Activated CD4-positive, alpha-beta T cell treated with anti-CD3 and anti-CD28 coated beads, Interleukin-2, amount 10 ng/mL, durations not matched to agents 7 days and 5 days (primary cell): ENCODE data around the gene REEP2. TPM values are rescaled to one million over a fixed set of nuclear protein-coding genes. Genes with fewer than 3 reads are reported as not detected.
"Not testable (repeated sequence)": the region's sequence is repeated elsewhere in the genome, so short reads cannot be mapped to it uniquely, and the experiment has no call there.

Experiments used
- CTCF ChIA-PET: fragments of 350-600 bp; sonication (Branson Sonifier 250); formaldehyde crosslinking; loops from one replicate; lab custom pipeline; 2021; ENCODE audit warnings: antibody characterized with exemption; lab: Charles Lee
- POLR2A ChIA-PET: fragments of 350-600 bp; sonication (Branson Sonifier 250); formaldehyde crosslinking; loops from one replicate; lab custom pipeline; 2021; ENCODE audit warnings: antibody characterized with exemption; lab: Charles Lee
- DNase-seq: peaks from one replicate; pipeline ENCODE4 v3.0.0-alpha.2; 2020
- H3K27ac Mint-ChIP-seq: one replicate; pipeline ENCODE4 v1.8.0; 2021; ENCODE audit warnings: mild to moderate bottlenecking, moderate library complexity, mixed read lengths
- H3K27me3 Mint-ChIP-seq: one replicate; pipeline ENCODE4 v1.8.0; 2021; ENCODE audit warnings: mixed read lengths
- H3K36me3 Mint-ChIP-seq: one replicate; pipeline ENCODE4 v1.8.0; 2021; ENCODE audit warnings: low read depth, mixed read lengths
- H3K4me1 Mint-ChIP-seq: one replicate; pipeline ENCODE4 v1.8.0; 2021; ENCODE audit warnings: mixed read lengths
- H3K4me3 Mint-ChIP-seq: one replicate; pipeline ENCODE4 v1.8.0; 2021; ENCODE audit warnings: mild to moderate bottlenecking, moderate library complexity, mixed read lengths
- H3K9me3 Mint-ChIP-seq: one replicate; pipeline ENCODE4 v1.8.0; 2021; ENCODE audit warnings: mixed read lengths
- total RNA-seq, 2 experiments: library from RNA; stranded (reverse); gene quantifications; one replicate each; pipeline ENCODE4 v1.2.3, GENCODE V29; 2021

Gene REEP2
- total RNA-seq, 2 experiments from 2014 or later = 0.62 to 0.77 TPM

GRCh38 chr5:138470322-138471051, 31.6 kb downstream of the REEP2 start:
- Mint-ChIP-seq H3K4me3 (no peak overlapping the region), H3K9me3 (no peaks in the 10 kb centered on the region), H3K4me1 (peaks cover 13% of the 10 kb centered on the region), H3K27ac (no peak overlapping the region), H3K36me3 (no peaks in the 10 kb centered on the region), H3K27me3 (peaks cover 22% of the 10 kb centered on the region)
- ChIA-PET POLR2A (no interaction called here), CTCF (interaction anchor here (1.3 kb wide), 1 partner anchor 10 kb away, joined by 3 read pairs; no protein-coding TSS in a partner anchor)
- DNase-seq = no peak

DNA sequence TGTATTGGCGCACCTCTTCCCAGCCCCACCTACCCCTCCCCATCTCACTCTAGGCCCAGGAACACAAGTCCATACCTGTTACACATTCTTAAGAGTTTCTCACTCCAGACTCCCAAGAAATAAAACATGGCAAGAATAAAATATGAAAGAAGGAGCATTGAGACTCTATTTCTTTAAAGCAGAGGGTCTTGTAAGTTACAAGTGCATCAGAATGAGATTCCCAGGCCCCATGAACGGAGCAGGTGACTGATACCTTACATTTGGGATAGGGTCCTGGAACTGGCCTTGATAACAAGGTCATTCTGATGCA, 32.1 kb downstream of the REEP2 start:
- no peak overlapping the region for H3K4me3 Mint-ChIP-seq
- DNase-seq = no peak
- no peaks in the 10 kb centered on the region for H3K9me3 Mint-ChIP-seq
- CTCF ChIA-PET = interaction anchor here (1.3 kb wide), 1 partner anchor 10 kb away, joined by 3 read pairs; no protein-coding TSS in a partner anchor
- H3K27ac Mint-ChIP-seq = no peak overlapping the region
- H3K4me1 Mint-ChIP-seq = peaks cover 13% of the 10 kb centered on the region
- H3K36me3 Mint-ChIP-seq = no peaks in the 10 kb centered on the region
- POLR2A ChIA-PET = no interaction called here
- H3K27me3 Mint-ChIP-seq = peaks cover 22% of the 10 kb centered on the region

- ChIA-PET CTCF (no interaction called here), POLR2A (no interaction called here)
- Mint-ChIP-seq H3K4me3 (no peak overlapping the region), H3K4me1 (peaks cover 3% of the 10 kb centered on the region), H3K36me3 (no peaks in the 10 kb centered on the region), H3K9me3 (no peaks in the 10 kb centered on the region), H3K27me3 (peaks cover 13% of the 10 kb centered on the region), H3K27ac (no peak overlapping the region)
- no peak for DNase-seq
Measured at GRCh38 chr5:138472353-138472752, 33.5 kb downstream of the REEP2 start.

GRCh38 chr5:138473151-138473550, 34.3 kb downstream of the REEP2 start:
- H3K27ac Mint-ChIP-seq, POLR2A ChIA-PET, H3K27me3 Mint-ChIP-seq, DNase-seq, H3K36me3 Mint-ChIP-seq, H3K4me1 Mint-ChIP-seq, H3K9me3 Mint-ChIP-seq, H3K4me3 Mint-ChIP-seq: not testable (repeated sequence)
- CTCF ChIA-PET = interaction anchor here (1.3 kb wide), 1 partner anchor 121 kb away, joined by 3 read pairs; the partner anchor contains the start of gene KDM3B

GRCh38 chr5:138476918-138477317, 38.1 kb downstream of the REEP2 start:
- Mint-ChIP-seq H3K4me1 (no peaks in the 10 kb centered on the region), H3K4me3 (no peak overlapping the region), H3K27ac (no peak overlapping the region), H3K9me3 (no peaks in the 10 kb centered on the region), H3K27me3 (peaks cover 6% of the 10 kb centered on the region), H3K36me3 (no peaks in the 10 kb centered on the region)
- DNase-seq = no peak
- POLR2A ChIA-PET = no interaction called here
- CTCF ChIA-PET = no interaction called here

GRCh38 chr5:138482638-138483037, 43.8 kb downstream of the REEP2 start:
- Mint-ChIP-seq H3K36me3 (no peaks in the 10 kb centered on the region), H3K27ac (no peak overlapping the region), H3K9me3 (no peaks in the 10 kb centered on the region), H3K4me3 (no peak overlapping the region), H3K27me3 (peaks cover 10% of the 10 kb centered on the region), H3K4me1 (no peaks in the 10 kb centered on the region)
- ChIA-PET CTCF (interaction anchor here (2.1 to 2.6 kb wide), 2 partner anchors 18 to 130 kb away, joined by 4 to 14 read pairs; partner anchors contain the start of genes EGR1 and KDM3B), POLR2A (no interaction called here)
- no peak for DNase-seq

- Mint-ChIP-seq H3K4me1 (peaks cover 12% of the 10 kb centered on the region), H3K4me3 (no peak overlapping the region), H3K36me3 (no peaks in the 10 kb centered on the region), H3K27me3 (peaks cover 39% of the 10 kb centered on the region), H3K9me3 (no peaks in the 10 kb centered on the region), H3K27ac (no peak overlapping the region)
- POLR2A ChIA-PET = no interaction called here
- no peak for DNase-seq
- CTCF ChIA-PET = interaction anchor here (2.5 kb wide), 1 partner anchor 136 kb away, joined by 7 read pairs; the partner anchor contains the start of gene KDM3B
Measured at GRCh38 chr5:138488481-138488945, 49.7 kb downstream of the REEP2 start.

GRCh38 chr5:138489683-138490061, 50.8 kb downstream of the REEP2 start:
- H3K9me3 Mint-ChIP-seq = no peaks in the 10 kb centered on the region
- H3K27ac Mint-ChIP-seq = no peak overlapping the region
- peaks cover 37% of the 10 kb centered on the region for H3K27me3 Mint-ChIP-seq
- no peak for DNase-seq
- no peaks in the 10 kb centered on the region for H3K36me3 Mint-ChIP-seq
- POLR2A ChIA-PET = no interaction called here
- H3K4me1 Mint-ChIP-seq = peaks cover 12% of the 10 kb centered on the region
- no peak overlapping the region for H3K4me3 Mint-ChIP-seq
- CTCF ChIA-PET = interaction anchor here (0.8 to 2.5 kb wide), 4 partner anchors 9 to 137 kb away, joined by 4 to 7 read pairs (median 4); partner anchors contain the start of genes EGR1 and KDM3B

DNA sequence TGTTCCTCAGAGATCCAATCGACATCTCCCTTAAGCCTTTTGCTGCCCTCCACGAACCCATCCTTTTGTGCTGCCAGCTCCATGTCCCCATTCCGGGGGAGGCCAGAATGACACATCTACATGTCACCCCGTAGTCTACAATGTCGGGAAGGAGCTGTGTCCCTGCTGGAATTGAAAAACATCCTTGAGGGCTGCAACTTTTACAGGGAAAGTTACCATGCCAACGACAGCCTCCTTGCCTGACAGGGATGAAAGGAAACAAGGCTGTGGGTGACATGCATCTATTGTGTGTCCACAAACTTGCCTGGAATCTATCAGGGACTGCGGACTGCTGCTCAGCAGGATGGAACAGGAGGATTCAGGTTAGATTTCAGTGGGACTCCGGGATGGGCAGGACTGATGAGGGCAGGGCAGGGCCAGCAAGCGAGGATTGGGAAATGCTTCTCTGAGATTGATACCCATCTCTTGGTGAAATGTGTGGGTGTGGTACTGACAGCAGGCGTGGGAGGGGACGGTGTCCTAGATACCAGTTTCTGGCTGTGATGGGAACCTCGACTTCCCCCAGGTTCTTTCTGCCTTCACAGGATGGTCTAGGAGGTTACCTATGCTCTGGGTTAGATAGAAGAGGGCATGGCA, 51.9 kb downstream of the REEP2 start:
- no peak overlapping the region for H3K27ac Mint-ChIP-seq
- POLR2A ChIA-PET = no interaction called here

GRCh38 chr5:138491284-138491648, 52.4 kb downstream of the REEP2 start:
- H3K9me3 Mint-ChIP-seq = no peaks in the 10 kb centered on the region
- H3K27ac Mint-ChIP-seq = no peak overlapping the region
- H3K36me3 Mint-ChIP-seq = no peaks in the 10 kb centered on the region
- ChIA-PET POLR2A (no interaction called here), CTCF (interaction anchor here (2.1 kb wide), 1 partner anchor 8 kb away, joined by 5 read pairs; no protein-coding TSS in a partner anchor)
- H3K4me1 Mint-ChIP-seq = peaks cover 12% of the 10 kb centered on the region
- H3K4me3 Mint-ChIP-seq = peak overlapping the region; percentile 41
- H3K27me3 Mint-ChIP-seq = peaks cover 34% of the 10 kb centered on the region
- no peak for DNase-seq

More for the DNA sequence above, 51.9 kb downstream of the REEP2 start:
- Mint-ChIP-seq H3K4me3 (no peak overlapping the region), H3K27me3 (peaks cover 34% of the 10 kb centered on the region), H3K4me1 (peaks cover 12% of the 10 kb centered on the region), H3K36me3 (no peaks in the 10 kb centered on the region), H3K9me3 (no peaks in the 10 kb centered on the region)
- DNase-seq = no peak
- CTCF ChIA-PET = interaction anchor here (0.6 to 2.5 kb wide), 4 partner anchors 8 to 139 kb away, joined by 4 to 7 read pairs (median 5); partner anchors contain the start of gene KDM3B

GRCh38 chr5:138491669-138492559, 53.1 kb downstream of the REEP2 start:
- peak; percentile 89 for DNase-seq
- CTCF ChIA-PET = interaction anchor here (0.8 to 2.1 kb wide), 6 partner anchors 11 to 192 kb away, joined by 3 to 12 read pairs (median 3); partner anchors contain the start of genes EGR1 and KDM3B
- Mint-ChIP-seq H3K27ac (peak overlapping the region; percentile 46), H3K9me3 (no peaks in the 10 kb centered on the region), H3K27me3 (peaks cover 34% of the 10 kb centered on the region), H3K36me3 (no peaks in the 10 kb centered on the region), H3K4me1 (peaks cover 12% of the 10 kb centered on the region), H3K4me3 (peak overlapping the region; percentile 84)
- POLR2A ChIA-PET = no interaction called here

DNA sequence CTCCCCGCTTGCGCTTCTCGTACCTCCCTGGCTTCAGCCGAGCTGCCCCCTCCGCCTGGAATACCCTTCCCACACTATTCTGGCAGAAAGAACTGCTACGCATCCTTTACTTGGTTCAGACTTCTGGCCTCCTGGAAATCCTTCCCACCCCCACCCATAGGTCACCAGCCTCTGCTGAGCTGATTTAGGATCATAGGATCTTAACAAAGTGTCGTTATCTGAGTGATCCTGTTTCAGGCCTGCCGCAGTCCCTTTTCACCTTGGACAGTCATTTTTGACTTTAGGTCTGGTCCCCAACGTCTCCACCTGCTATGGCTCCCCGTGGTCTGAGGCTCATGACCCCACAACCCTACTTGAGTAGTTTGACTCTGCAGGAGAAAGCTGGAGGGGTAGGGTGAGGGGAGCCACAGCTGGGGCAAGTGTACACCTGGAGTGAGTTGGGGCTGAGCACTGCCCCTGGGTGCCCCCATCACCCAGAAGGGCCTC, 53.7 kb downstream of the REEP2 start:
- POLR2A ChIA-PET = interaction anchor here (0.6 kb wide), 1 partner anchor 56 kb away, joined by 3 read pairs; no protein-coding TSS in a partner anchor
- H3K9me3 Mint-ChIP-seq = no peaks in the 10 kb centered on the region
- peak overlapping the region; percentile 84 for H3K4me3 Mint-ChIP-seq
- peak overlapping the region; percentile 46 for H3K27ac Mint-ChIP-seq
- H3K27me3 Mint-ChIP-seq = peaks cover 34% of the 10 kb centered on the region
- DNase-seq = no peak
- H3K4me1 Mint-ChIP-seq = peaks cover 12% of the 10 kb centered on the region
- H3K36me3 Mint-ChIP-seq = no peaks in the 10 kb centered on the region
- CTCF ChIA-PET = interaction anchor here (0.5 to 2.3 kb wide), 10 partner anchors 11 to 192 kb away, joined by 3 to 12 read pairs (median 3); partner anchors contain the start of genes EGR1 and KDM3B
